TTC549 (cell line): ENCODE results near the gene RNASE7.

ENCODE experiments used
- FAIRE-seq: peaks from 2 replicates; lab custom pipeline; 2012; peaks lifted over from hg19 to GRCh38; lab: Jason Lieb, UNC

RNASE7 gene

GRCh38 chr14:21043974-21044618, 1.9 kb downstream of the RNASE7 start:
- no peak for FAIRE-seq

- FAIRE-seq: no peak
Observed at GRCh38 chr14:21047378-21047781, 5.2 kb downstream of the RNASE7 start.

GRCh38 chr14:21048638-21049037, 6.5 kb downstream of the RNASE7 start:
- no peak for FAIRE-seq

GRCh38 chr14:21049271-21049673, 7.1 kb downstream of the RNASE7 start:
- FAIRE-seq: no peak

GRCh38 chr14:21050597-21050996, 8.4 kb downstream of the RNASE7 start:
- no peak for FAIRE-seq

GRCh38 chr14:21053184-21054122, 11.3 kb downstream of the RNASE7 start:
- FAIRE-seq: no peak

GRCh38 chr14:21054123-21054767, 12.1 kb downstream of the RNASE7 start:
- FAIRE-seq: no peak

- no peak for FAIRE-seq
Observed at GRCh38 chr14:21054768-21055145, 12.6 kb downstream of the RNASE7 start.

GRCh38 chr14:21055432-21056117, 13.4 kb downstream of the RNASE7 start:
- FAIRE-seq: no peak

- no peak for FAIRE-seq
Observed at GRCh38 chr14:21056520-21057163, 14.5 kb downstream of the RNASE7 start.

GRCh38 chr14:21057803-21058675, 15.9 kb downstream of the RNASE7 start, which contains the start of gene RNASE8:
Gene RNASE8 (plus strand): TSS chr14:21057822. CDS start chr14:21057893, 71 bp downstream.
- no peak for FAIRE-seq

GRCh38 chr14:21058903-21059302, 16.7 kb downstream of the RNASE7 start:
- FAIRE-seq: no peak

GRCh38 chr14:21059842-21060613, 17.9 kb downstream of the RNASE7 start:
- no peak for FAIRE-seq

- no peak for FAIRE-seq
Observed at GRCh38 chr14:21060614-21061346, 18.6 kb downstream of the RNASE7 start.

GRCh38 chr14:21061347-21061668, 19.1 kb downstream of the RNASE7 start:
- no peak for FAIRE-seq

- no peak for FAIRE-seq
Observed at GRCh38 chr14:21063479-21063878, 21.3 kb downstream of the RNASE7 start.

- FAIRE-seq: no peak
Observed at GRCh38 chr14:21066882-21067502, 24.8 kb downstream of the RNASE7 start.

GRCh38 chr14:21068521-21069387, 26.6 kb downstream of the RNASE7 start:
- no peak for FAIRE-seq
